HG03025 (cell line): ENCODE results near the gene CD209.
"Not testable (repeated sequence)": the region's sequence is repeated elsewhere in the genome, so short reads cannot be mapped to it uniquely, and the experiment has no call there.

Source experiments
- ATAC-seq: cut with Tn5 transposase; IDR thresholded peaks from one replicate; pipeline ENCODE4 v1.9.1; 2021; ENCODE audit warnings: mild to moderate bottlenecking, moderate library complexity; ENCODE audit not compliant: unreplicated experiment, low FRiP score

CD209 gene

DNA sequence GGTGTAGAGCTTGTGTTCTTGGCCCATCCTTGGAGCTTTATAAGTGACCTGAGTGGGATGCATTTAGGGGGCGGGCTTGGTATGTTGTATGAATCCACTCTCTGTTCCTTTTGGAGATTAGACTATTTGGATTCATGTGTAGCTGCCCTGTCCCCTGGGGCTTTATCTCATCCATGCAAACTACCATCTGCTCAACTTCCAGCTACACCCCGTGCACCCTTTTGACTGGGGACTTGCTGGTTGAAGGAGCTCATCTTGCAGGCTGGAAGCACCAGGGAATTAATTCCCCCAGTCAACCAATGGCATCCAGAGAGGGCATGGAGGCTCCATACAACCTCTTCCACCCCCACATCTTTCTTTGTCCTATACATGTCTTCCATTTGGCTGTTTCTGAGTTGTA is 21.8 kb upstream of the CD209 start:
- no peak for ATAC-seq

DNA sequence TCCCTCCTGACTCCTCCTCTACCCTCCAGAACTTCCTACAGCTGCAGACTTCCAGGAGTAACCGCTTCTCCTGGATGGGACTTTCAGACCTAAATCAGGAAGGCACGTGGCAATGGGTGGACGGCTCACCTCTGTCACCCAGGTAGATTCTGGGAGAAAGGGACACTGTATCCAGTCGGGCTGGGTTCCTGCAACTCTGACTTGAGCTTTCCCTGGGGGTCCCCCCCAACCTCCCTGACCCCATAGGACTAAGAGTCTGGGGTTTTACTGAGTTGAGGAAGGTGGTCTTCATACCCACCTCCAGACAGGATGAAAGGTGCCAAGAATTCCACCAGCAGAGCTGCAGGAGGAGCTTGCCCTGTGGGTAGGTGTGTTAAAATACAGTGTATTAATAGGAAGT is 20.2 kb upstream of the CD209 start:
- ATAC-seq = no peak

DNA sequence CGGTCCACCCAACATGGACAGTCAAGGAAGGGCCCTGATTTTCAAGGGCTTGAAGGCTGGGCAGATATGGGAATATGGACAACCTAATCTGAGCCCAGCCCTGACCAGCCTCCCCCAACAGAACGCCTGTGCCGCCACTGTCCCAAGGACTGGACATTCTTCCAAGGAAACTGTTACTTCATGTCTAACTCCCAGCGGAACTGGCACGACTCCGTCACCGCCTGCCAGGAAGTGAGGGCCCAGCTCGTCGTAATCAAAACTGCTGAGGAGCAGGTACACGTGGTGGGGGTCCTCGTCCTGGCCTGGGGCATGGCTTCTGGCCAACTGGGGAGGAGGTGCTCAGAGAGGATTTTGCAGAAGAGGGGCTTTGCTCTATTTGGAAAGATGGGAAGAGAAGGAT is 19.2 kb upstream of the CD209 start:
- no peak for ATAC-seq

DNA sequence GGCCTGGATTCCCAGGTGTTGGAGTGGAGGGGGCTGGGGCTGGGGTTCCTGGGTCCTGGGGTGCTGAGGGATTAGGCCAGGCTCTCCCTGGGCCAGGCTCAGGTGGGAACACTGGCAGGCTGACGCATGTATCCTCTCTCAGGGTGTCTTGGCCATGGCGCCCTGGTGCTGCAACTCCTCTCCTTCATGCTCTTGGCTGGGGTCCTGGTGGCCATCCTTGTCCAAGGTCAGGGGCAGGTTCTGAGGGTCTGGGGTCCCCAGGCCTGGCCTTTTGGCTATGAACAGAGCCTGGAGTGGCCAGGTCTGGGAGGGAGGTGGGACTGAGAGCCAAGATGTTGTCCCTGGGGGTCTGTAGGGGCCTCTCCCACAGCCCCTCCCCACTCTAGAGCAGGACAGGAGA is 17.7 kb upstream of the CD209 start:
- ATAC-seq = not testable (repeated sequence)

DNA sequence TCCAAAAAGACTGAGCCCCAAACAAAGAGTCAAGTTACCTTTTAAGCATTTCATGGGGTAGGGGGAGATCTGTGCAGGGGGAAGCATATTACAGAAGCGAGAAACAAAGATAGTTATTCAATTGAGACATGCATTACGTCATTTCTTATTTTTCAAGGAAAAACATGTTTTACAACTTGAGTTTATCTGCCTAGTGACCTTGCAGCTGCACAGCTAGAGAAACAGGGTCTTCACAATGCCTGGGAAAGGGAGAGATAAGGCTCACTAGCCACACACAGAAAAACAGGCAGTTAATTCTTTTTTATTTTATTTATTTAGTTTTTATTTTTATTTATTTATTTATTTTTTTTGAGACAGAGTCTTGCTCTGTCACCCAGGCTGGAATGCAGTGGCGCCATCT is 16.8 kb upstream of the CD209 start:
- ATAC-seq = not testable (repeated sequence)

DNA sequence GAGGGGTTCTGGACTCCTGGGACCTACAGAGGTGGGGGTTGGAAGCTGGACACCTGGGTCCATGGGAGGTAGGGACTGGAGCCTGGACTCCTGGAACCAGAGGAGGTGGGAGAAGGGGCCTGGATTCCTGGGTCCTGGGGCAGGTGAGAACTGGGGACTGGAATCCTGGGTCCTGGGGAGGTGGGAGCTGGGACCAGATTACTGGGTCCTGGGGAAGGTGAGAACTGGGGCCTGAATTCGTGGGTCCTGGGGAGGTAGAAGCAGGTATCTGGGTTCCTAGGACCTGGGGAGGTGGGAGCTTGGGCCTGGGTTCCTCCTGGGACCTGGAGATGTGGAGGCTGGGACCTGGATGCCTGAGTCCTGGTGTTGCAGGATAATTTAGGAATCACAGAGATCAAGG is 16.4 kb upstream of the CD209 start:
- no peak for ATAC-seq

DNA sequence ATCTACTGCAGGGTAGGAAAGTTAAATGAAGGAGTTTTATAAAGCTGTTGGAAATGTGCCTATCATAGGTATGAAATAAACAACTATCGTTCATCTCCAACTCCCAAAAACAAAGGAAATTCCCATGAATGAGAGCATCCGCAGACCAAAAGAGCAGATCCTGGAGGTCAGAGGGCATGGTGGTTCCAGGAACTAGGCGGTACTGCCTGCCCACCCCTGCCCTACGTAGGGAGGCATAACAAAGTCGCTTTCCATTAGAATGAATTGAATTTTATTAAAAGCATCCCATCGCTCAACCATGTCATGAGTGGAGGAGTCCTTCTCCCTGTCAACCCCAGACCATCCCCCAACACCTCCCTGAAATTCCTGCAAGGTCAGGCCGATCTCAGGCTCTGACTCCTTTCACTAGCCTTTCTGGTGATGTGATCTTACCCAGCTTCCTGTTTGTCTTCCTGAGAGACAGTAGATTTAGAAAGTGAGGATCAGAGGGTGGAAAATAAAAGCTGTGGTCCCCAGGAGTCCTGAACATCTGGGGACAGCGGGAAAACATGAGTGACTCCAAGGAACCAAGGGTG is 15.5 kb upstream of the CD209 start, which contains the start of gene CLEC4M:
CLEC4M (plus strand) TSS at position 525 of the 575 bp plus-strand sequence; CDS start at position 549, 24 bp downstream.
- no peak for ATAC-seq

DNA sequence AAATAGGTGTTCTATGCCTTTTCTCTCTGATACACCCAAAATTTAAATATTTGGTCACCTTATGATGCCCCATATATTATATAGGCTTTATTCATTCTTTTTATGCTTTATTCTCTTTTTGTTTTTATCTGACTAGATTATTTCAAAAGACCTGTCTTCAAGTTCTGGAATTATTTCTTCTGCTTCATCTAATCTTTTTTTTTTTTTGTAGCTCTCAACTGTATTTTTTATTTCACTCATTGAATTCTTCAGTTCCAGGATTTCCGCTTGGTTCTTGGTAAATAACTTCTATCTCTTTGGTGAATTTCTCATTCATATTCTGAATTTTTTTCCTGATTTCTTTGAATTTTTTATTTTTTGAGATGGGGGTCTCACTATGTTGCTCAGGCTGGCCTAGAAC is 11.8 kb upstream of the CD209 start:
- no peak for ATAC-seq

DNA sequence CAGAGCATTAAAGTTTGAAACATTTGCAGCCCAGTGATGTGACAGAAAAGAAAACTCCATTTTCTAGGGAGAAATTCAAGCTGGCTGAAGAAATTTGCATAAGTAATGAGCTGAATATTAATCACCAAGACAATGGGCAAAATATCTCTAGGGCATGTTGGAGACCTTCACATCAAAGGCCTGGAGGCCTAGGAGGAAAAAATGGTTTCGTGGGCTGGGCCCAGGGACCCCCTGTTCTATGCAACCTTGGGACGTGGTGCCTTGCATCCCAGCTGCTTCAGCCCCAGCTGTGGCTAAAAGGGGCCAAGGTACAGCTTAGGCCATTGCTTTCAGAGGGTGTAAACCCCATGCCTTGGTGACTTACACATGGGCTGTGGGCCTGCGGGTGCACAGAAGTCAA is 10.0 kb upstream of the CD209 start:
- no peak for ATAC-seq

DNA sequence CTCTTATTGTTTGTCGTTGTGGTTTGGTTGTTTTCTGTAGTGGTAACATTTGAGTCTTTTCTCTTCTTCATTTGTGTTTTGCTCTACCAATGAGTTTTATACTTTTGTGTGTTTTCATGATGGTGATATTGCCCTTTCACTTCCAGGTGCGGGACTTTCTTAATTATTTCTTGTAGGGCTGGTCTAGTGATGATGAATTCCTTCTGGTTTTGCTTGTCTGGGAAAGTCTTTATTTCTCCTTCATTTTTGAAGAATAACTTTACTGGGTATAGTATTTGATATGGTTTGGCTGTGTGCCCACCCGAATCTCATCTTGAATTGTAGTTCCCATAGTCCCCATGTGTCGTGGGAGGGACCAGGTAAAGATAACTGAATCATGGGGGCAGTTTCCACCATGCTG is 8.9 kb upstream of the CD209 start:
- no peak for ATAC-seq

DNA sequence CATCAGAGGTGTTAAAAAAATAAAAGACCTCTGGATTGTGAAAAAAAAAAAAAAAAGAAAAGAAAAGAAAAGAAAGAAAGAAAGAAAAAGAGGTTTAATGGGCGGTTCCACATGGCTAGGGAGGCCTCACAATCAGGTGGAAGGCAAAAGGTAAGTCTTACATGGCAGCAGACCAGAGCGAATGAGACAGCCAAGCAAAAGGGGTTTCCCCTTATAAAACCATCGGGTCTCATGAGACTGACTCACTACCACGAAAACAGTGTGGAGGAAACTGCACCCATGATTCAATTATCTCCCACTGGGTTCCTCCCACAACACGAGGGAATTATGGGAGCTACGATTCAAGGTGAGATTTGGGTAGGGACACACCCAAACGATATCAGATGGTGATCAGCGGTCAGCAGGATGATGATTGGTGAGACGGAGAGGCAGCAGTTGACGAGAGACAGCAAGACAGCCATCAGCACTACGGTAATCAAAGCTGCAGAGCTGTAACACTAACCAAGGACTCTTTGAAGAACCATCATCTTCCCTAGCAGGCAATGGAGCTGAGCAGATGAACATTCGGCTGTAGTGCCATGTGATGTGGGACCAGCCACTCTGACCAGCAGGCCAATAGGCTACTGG is 3.9 kb upstream of the CD209 start:
- ATAC-seq = no peak

DNA sequence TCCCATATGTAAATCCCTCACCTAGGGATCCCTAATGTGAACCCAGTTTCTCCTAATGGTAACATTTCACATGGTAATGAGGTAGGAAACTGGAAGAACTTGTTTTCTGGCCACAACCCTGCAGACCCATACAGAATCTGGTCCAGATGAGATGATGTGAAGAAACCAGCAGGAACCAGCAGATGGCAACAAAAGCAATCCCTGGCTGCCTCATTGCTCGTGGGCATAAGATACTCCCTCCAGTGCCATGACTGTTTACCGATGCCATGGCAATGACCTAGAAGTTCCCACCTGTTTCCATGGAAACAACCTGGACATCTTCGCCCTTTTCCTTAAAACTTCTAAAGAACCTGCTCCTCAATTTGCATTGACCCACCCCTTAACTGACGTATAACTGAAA is 1.4 kb upstream of the CD209 start:
- ATAC-seq = no peak

DNA sequence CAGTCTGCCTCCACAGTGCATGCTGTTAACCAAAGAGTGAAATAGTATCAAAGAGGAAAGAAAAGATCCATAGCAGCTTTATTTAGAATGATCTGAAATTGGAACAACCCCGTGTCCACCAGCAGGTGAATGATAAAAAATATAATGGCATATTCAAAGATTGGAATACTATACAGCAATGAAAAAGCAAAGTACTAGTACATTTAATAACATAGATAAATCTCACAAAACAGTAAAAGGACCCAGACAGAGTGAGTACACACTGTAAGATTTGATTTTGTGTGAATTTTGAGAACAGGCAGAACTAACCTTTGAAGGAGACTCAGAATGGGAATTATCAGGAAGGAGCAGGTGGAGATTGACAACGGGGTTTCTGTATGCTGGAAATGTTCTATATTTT is 837 bp upstream of the CD209 start:
- no peak for ATAC-seq

DNA sequence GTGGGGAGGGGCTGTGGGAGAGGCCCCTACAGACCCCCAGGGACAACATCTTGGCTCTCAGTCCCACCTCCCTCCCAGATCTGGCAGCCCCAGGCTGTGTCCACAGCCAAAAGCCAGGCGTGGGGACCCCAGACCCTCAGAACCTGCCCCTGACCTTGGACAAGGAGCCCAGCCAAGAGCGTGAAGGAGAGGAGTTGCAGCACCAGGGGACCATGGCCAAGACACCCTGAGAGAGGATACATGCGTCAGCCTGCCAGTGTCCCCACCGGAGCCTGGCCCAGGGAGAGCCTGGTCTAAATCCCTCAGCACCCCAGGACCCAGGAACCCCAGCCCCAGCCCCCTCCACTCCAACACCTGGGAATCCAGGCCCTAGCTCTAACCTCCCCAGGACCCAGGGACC is 1.0 kb downstream of the CD209 start:
- ATAC-seq = not testable (repeated sequence)

DNA sequence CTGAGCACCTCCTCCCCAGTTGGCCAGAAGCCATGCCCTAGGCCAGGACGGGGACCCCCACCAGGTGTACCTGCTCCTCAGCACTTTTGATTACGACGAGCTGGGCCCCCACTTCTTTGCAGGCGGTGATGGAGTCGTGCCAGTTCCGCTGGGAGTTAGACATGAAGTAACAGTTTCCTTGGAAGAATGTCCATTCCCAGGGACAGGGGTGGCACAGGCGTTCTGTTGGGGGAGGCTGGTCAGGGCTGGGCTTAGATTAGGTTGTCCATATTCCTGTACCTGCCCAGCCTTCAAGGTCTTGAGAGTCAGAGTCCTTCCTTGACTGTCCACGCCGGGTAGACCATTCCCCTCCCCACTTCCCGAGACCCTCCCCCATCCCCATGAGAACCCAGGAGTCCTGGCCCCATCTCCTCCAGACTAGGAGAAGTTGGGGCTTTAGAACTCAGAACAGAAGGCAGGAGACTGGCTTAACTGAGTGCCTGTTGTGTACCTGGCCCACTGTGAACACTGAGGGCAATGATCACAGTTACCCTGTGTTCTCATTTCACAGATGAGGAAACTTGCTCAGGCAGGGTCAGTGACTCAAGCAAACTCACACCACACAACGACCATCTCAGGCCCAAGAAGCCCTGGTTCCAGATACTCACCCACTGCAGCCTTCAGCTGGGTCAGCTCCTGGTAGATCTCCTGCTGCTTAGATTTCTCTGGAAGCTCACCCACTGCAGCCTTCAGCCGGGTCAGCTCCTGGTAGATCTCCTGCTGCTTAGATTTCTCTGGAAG is 2.3 kb downstream of the CD209 start:
- ATAC-seq = no peak

DNA sequence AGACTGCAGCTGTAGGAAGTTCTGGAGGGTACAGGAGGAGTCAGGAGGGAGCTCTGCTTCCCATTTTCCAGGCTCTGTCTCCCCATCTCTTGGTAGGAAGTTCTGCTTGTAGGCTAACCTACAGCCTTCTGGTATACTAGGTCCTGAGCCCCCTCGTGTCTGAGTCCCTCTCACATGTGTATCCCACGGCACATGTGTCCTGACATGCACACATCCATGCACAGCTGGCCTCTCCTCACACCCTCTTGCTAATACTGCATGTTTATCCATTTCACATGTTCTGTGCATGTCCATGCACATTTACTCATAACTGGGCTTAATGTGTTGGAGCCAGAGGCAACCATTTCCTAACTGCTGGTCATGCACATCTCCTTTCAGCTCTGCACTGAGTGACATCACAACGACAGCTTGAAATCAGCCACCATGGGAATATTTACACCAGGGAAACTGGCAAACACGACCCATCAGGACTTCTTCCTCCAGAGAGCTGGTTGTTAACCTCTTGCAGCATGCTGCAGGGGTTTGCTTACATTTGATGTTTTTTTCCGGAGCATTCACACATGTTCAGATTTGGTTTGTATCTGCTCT is 3.0 kb downstream of the CD209 start:
- ATAC-seq = no peak

DNA sequence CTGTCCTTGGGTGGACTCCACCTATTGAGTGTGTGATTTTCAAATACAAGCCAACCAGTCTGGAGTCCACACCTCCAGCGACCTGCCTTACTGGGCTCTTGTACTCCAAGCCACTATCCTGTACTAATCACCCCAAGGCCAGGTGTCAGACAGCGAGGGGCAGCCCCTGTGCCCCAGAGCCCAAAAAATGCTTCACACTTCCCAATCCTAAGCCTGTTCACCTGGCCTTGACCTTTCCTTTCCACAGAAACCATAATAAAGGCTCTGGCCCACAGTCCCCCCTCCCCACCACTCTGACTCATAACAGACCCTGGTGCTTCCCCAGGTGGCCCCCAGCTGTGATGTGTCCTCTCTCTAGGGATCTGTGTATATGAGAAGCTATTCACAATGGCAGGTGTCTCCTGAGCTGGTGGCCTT is 3.9 kb downstream of the CD209 start:
- no peak for ATAC-seq

DNA sequence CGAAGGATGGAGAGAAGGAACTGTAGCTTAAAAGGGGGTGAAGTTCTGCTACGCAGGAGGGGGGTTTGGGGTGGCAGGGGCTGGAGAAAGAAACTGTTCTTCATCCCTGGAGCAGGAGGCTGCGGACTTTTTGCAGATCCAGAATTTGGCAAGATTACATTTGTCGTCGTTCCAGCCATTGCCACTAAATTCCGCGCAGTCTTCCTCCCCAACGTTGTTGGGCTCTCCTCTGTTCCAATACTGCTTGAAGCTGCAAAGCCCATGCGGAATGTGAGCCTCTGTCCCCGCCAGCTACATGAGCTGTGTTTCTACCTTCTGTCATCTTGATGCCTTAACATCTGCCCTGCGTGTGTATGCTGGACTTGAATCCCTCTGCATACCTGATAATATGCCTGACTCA is 4.3 kb downstream of the CD209 start:
- no peak for ATAC-seq

DNA sequence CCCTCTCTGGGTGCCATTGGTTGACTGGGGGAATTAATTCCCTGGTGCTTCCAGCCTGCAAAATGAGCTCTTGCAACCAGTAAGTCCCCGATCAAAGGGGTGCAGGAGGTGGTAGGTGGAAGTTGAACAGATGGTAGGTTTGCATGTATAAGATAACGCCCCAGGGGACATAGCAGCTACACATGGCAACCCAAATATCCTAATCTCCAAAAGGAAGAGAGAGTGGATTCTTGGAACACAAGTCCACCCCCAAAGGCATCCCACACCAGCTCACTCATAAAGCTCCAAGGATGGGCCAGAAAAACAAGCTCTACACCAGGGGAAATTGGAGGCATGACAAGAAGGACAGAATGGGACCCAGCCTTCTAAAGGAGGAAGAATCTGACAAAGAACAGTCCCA is 4.8 kb downstream of the CD209 start:
- ATAC-seq = no peak

DNA sequence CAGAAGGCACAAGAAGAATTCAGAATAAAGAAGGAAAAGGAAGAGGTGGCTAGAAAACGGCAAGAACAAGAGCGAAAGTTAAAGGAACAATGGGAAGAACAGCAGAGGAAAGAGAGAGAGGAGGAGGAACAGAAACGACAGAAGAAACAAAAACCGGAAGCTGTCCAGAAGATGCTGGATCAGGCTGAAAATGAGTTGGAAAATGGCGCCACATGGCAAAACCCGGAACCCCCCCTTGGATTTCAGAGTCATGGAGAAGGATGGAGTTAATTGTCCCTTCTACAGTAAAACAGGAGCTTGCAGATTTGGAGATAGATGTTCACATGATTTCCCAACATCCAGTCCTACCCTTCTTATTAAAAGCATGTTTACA is 6.7 kb downstream of the CD209 start:
- no peak for ATAC-seq

DNA sequence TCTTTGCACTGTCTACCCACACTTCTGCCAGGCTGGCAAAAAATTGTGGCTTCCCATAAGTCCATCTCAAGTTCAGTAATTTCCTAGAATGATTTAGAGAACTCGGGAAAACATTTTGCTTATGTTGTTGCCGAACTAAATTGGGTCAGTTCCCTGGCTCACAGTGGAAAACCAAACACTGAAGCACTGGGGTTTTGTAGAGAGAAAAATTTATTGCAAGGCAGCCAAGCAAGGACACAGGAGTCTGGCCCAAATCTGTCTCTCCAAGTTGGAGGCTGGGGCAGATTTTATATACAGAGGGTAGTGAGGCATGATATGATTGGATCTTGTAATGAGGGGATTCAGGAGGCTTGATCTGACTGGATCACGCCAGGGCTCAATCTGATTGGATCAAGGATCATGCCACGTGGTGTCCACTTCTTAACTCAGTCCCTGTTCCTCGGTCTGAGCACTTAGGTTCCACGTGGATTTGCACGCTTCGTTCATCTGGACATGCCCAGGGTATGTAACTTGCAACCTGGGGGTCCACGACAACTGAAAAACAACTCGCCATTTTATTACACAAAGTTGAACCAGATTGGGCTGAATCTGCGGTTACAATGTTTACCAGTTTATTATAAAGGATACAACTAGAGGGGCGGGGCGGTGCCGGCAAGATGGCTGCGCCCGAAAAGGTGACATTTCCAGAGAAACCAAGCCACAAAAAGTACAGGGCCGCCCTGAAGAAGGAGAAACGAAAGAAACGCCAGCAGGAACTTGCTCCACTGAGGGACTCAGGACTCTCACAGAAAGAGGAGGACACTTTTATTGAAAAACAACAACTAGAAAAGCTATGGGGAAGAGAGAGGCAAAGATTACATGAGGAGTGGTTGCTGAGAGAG is 7.3 kb downstream of the CD209 start:
- no peak for ATAC-seq
